T-helper 22 cell (primary cell): ENCODE measurements around the gene SHC3.
"Not testable (repeated sequence)": the region's sequence is repeated elsewhere in the genome, so short reads cannot be mapped to it uniquely, and the experiment has no call there.

Experiments used
- DNase-seq: peaks from one replicate; pipeline ENCODE4 v3.0.0-alpha.2; 2020; ENCODE audit warnings: low read depth

The SHC3 gene, protein sequence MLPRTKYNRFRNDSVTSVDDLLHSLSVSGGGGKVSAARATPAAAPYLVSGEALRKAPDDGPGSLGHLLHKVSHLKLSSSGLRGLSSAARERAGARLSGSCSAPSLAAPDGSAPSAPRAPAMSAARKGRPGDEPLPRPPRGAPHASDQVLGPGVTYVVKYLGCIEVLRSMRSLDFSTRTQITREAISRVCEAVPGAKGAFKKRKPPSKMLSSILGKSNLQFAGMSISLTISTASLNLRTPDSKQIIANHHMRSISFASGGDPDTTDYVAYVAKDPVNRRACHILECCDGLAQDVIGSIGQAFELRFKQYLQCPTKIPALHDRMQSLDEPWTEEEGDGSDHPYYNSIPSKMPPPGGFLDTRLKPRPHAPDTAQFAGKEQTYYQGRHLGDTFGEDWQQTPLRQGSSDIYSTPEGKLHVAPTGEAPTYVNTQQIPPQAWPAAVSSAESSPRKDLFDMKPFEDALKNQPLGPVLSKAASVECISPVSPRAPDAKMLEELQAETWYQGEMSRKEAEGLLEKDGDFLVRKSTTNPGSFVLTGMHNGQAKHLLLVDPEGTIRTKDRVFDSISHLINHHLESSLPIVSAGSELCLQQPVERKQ

DNA sequence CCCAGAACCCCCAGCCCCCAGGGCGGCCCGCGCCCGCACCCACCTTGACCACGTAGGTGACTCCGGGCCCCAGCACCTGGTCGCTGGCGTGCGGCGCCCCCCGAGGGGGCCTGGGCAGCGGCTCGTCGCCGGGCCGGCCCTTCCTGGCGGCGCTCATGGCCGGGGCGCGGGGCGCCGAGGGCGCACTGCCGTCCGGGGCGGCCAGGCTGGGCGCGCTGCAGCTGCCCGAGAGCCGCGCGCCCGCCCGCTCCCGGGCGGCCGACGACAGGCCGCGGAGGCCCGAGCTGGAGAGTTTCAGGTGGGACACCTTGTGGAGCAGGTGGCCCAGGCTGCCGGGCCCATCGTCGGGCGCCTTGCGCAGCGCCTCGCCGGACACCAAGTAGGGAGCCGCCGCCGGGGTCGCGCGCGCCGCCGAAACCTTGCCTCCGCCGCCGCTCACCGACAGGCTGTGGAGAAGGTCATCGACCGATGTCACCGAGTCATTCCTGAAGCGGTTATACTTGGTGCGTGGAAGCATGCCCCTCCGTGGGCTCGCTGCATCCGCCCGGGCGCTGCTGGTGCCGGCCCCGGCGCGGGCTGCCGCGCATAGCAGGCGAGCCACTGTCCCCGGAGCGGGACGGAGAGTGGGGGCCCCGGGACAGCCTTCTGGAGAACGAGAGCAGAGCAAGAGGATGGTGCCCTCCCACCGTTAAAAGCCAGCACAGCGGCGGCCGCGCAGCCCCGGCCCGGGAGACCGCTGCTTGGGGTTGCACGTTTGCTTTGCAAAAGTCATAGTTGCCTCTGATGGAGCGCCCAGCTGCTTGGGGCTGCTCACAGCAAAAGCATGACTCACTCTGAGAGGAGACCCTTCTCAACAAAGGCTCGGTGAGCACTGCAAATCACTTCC, at the start of gene SHC3:
SHC3 (minus strand) TSS at position 875 of the 886 bp plus-strand sequence; CDS start at position 517, 358 bp downstream.
- DNase-seq = no peak

DNA sequence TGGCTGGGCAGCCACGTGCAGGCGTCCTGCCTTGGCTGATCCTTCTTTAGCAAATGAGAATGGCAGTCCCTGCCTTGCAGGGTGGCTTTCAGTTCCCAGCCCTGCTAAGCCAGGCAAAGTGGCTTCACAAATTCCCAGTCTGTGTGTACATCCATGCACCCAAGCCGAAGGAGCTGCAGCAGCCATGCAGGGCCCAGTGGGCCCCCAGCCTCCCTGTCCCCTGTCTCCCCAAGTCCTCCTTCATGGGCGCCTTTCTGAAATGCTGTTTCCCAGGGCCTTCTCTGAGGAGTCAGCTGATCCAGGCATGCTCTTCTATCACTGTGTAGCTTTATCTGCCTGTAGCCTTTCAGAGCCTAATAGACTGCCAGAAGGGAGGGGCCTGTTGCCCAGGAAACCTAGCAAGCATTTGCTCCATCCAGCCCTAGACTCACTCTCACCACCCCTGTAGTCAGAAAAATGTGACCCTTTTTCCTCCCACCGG, 47.4 kb upstream of the SHC3 start:
- DNase-seq = no peak

DNA sequence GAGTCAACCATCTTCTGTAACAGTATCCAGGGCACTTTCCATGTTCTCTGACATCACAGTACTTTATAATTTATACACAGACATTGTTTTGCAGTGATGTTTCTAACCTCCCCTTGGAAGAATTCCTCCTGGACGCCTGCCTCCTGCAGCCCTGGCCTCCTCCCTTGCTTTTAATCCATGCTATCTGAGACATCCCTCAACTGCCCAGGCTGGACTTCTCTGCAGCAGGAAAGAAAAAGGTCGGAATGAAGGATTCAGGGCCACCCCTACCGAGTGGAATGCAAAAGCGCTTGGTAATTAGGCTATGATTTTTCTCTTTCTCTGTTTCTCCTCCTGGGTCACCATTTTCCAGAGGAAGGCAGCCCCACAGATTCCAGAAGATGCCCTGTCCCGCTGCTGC, 47.0 kb upstream of the SHC3 start:
- DNase-seq = no peak

DNA sequence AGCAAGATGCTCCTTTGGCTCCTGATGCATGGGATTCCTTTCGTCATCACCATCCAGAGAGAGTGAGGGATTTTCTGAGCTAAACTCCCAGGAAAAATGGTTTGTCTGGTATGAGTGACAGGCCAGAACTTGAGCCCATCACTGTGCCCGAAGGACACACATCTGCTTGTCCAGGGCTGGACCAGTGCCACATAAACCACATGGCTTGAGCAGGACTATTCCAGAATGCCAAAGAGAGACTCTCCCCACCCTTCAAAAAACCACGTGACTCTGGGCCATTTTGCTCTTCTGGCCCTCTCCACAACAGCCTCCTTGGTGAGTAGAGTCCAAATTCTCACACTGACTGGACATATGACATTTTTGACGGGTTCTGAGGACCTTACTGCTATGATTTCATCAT, 46.4 kb upstream of the SHC3 start:
- DNase-seq = no peak

DNA sequence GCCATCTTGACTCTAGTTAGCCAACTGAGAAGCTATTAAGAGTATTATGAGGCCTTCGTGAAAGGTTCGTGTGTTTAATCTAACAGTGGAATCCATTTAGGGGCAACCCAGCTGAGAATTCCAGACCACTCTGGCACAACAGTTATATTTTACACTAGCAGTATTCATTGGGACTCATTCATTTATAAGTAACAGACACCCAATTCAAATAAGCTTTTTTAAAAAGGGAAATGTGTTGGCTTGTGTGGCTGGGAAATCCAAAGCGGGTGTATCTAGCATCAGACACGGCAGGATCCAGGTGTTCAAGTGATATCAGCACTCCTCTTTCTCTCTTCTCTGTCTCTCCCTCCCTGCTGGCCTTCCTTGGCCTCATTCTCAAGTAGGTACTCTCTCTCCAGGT, 46.0 kb upstream of the SHC3 start:
- no peak for DNase-seq

DNA sequence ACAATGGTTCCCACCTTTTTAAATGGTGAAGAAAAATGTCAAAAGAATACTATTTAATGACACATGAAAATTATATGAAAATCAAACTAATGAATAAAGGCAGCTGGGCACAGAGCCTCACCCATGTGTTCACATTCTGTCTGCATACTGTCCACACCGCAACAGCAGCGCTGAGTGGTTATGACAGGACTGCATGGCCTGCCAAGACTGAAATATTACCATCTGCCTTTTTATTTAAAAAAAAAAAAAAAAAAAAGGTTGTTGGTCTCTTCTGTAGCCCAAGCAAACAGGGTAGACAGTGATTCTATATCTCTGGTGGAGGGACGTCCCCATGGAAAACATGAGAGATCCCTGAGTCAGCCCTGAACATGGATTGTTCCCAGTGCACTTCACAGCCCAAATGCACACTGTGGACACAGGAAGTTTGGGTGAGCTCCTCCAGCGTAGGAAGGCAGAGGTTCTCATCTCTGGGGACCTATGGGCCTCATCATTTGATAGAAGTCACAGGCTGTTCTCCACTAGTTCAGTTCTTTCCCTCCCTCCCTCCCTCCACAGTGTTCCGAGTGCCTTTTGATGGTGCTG, 44.9 kb upstream of the SHC3 start:
- no peak for DNase-seq

DNA sequence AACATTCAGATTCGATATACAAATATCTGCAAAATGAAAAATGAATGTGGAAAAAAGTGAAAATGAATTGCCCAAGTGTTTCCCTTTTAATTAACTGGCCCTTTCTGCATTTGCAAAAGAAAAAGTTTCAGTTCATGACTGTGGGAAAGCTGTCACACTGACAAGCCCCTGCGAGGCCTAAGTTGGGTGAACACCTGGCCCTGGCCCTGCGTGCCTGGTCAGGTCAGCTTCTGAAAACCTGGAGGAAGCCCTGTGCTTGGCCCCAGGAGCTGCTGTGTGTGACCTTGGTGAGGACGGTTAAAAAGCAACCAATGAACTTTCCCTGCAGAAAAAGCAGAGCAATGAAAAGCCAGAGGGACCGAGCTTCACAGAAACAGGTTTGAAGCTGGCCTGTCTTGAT, 41.0 kb upstream of the SHC3 start:
- no peak for DNase-seq

DNA sequence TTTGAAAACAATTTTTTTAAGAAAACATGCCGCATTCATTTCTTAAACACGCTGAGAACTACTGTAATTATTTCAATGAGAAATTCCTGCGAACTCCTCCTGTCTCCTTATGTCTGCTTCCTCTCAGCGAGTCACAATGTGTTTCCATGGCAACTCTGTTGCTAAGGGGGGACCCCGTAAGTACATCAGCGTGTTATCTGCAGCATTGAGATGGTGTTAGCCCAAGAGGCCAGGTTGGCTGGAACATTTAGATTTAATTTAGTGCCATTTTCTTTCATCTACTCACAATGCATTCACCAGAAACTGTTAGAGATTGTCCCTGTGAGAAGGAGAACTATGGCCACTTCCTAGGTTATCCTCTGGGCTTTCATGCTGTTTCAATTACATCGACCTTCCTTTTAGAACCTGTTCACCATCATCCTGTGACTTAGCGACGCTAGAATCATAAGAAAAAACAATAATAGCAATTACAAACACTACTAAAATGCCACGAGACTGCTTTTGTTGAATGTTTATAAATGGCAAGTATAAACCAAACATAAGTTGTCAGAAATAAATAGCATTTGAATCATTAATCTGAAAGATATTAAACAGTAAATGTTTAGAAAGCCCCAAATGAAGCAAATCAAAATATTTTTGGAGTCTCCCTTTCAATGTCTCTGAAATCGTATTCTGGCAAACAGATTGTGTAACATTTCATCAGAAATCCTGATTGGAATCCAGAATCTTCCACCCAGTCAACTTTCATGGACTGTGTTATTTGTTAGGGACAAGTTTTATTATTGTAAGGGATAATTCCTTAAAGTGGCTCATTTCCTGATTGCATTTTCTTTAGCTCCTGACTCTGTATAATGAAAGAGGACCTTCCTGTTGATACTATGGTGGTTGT, 39.7 kb upstream of the SHC3 start:
- DNase-seq = no peak

DNA sequence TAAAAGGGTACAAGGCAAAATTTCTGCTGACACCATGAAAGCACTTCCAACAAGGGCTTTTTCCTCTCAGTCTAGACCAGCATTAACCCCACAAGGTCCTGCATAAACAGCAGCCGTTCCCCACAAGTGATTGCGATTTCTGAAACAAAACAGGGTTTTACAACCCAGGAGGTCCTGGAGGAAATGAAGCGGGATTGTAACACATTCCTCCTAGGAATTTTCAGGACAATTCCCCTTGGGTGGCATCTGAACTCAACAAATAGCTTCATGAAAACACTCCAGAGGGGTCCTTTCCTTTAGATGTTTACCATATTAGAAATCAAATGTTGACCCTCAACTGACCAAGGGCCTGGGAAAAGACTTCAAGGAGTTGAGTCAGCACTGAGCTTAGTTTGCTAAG, 36.7 kb upstream of the SHC3 start:
- no peak for DNase-seq

DNA sequence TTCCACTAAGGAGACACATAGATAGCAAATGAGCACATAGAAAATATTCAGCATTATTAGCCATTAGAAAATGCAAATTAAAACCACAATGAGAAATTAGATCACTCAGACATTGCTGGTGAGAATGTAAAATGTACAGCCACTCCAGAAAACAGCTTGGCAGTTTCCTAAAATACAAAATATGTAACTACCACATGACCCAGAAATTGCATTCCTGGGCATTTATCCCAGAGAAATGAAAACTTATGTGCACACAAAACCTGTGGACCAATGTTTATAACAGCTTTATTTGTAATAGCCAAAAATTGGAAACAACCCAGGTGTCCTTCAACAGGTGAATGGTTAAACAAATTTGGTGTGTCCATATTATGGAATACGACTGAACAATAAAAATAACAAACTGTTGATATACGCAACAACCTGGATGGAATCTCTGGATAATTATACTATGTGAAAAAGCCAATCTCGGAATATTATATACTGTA, 34.8 kb upstream of the SHC3 start:
- no peak for DNase-seq

DNA sequence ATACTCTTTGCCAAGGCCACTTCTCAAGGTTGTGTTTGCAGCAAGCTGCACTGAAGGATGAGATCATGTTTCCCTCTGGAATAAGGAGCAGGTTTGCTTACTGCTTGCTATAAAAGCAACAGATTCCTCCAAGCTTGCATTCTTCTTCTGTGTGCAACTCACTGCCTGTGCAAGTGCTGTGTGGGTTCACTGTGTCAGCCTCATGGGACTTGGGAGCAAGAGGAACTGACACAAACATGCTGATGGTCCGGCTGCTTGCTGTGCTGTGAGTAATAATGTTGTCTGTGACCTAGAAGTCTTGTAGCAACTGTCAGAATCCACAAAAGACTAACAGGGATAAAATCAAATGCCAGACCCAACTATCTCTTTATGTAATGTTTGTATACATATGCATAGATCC, 33.6 kb upstream of the SHC3 start:
- no peak for DNase-seq

DNA sequence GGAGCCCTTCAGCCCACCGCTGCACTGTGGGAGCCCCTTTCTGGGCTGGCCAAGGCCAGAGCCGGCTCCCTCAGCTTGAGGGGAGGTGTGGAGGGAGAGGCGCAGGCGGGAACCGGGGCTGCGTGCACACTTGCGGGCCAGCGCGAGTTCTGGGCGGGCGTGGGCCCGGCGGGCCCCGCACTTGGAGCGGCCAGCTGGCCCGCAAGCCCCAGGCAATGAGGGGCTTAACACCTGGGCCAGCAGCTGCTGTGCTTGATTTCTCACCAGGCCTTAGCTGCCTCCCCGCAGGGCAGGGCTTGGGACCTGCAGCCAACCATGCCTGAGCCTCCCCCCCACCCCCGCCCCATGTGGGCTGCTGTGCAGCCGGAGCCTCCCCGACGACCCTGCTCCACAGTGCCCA, 30.7 kb upstream of the SHC3 start:
- not testable (repeated sequence) for DNase-seq

DNA sequence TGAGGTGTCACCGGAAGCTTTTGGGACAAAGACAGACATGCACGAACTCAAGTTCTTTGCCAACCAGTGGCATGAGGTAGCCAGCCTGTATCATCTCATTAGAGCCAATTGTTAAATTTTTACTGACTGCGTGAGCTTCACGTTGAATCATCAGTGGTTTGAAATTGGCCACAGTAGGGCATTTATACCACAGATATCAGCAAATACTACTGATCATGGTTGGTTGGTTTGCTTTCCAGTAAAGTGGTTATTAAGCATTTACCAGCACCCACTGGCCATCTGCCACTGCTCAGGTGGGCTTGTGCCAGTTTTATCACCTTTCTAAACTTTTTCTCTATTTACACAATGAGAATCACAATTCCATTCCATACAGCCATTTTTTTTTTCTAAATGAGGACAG, 28.4 kb upstream of the SHC3 start:
- DNase-seq = no peak

DNA sequence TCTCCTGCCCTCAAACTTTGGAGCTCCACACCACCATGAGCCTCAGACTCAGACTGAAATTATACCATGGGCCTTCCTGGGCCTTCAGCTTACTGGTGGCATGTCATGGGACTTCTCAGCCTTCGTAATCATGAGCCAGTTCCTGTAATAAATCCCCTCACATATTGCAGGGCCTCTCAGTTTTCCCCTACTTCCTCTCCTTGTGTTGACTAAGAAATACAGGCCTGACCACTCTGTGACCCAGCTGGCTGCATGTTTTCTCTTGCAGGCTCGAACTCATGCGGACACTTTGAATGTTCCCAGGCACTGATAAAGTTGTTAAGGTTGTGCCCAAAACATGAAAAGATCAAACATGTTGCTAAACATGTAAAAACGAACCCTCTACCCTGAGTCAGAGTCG, 26.2 kb upstream of the SHC3 start:
- DNase-seq = no peak

DNA sequence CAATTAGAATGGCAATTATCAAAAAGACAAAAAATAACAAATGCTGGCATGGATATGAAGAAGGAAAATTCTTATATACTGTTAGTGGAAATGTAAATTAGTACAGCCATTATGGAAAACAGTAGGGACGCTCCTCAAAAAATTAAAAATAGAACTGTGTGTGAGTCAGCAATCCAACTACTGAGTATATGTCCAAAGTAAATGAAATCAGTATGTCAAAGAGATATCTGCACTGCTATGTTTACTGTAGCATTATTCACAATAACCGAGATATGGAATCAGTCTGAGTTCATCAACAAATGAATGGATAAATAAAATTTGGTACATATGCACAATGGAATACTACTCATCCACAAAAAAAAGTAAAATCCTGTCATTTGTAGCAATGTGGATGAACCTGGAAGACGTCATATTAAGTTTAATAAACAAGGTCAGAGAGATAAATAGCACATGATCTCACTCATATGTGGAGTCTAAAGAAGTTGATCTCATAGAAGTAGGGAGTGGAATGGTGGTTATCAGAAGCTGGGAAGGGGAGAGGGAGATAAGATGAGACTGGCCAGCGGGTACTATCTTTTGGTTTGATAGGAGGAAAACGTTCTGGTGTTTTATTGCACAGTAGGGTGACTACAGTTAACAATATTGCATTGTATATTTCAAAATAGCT, 16.6 kb upstream of the SHC3 start:
- DNase-seq = no peak

DNA sequence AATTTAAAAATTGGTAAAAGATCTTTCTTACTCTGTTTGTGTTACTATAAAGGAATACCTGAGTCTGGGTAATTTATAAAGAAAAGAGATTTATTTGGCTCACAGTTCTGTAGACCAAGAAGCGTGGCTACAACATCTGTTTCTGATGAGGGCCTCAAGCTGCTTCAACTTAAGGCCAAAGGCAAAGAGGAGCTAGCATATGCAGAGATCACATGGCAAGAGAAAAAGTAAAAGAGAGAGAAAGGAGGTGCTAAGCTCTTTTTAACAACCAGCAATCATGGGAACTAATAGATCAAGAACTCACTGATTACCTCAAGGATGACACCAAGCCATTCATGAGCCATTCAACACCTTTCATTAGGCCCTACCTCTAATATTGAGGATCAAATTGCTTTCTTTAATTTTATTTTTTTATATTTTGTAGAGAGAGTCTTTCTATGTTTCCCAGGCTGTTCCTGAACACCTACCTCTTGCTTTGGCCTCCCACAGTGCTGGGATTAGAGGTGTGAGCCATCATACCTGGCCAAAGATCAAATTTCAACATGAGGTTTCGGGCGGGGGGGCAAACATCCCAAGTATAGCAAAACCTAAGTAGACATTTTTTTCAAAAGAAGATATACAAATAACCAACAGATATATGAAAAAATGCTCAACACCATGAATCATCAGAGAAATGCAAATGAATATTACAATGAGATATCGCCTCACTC, 16.0 kb upstream of the SHC3 start:
- no peak for DNase-seq

DNA sequence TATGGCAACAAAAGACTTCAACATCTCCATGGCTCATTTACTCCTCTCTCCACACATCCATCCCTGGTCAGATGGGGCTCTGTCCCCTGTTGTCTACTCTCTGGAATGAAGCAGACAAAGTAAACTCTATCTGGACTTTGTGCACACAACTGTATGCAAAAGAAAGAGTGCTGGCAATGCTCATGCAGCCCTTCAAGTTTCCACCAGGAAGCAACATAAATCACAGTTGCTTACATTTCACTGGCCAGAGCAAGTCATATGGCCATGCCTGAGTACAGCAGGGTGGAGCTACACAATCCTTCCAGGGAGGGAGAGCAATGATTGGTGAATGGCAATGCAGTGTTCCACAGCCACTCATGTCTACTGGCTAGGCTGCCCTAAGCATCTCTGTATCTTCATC, 12.4 kb upstream of the SHC3 start:
- no peak for DNase-seq

DNA sequence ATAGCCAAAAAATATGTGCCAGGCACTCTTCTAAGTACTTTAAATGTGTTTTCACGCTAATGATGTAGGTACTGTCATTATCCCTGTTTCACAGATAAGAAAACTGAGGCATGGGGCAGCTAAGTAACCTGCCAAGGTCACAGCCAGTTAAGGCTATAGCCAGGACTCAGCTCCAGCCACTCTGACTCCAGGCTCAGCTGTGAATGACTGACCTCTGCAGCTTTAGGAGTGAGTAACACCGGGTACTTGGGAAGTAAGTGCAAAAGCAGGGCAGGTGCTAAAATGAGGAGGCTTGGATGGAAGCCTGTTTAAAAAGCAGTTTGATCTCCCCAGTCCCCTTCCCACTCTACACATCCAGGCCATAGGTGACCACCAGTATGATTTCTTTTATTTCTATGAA, 10.6 kb upstream of the SHC3 start:
- DNase-seq = no peak

DNA sequence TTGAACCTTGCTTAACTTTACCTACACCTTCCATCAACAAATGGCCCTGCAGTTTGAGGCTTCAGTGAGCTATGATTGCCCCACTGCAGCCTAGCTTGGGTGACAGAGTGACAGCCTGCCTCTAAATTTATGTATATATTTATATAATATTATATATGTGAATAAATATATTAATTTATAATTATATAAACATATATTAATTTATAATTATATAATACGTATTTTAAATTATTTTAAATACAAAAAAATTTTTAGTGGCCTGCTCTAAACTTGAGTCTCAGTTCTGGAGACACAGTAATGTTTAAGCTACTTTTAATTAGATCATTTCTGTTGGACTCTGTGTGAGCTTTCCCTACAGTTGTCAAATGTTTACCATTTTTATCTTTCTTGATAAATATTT, 9.3 kb upstream of the SHC3 start:
- DNase-seq = no peak

DNA sequence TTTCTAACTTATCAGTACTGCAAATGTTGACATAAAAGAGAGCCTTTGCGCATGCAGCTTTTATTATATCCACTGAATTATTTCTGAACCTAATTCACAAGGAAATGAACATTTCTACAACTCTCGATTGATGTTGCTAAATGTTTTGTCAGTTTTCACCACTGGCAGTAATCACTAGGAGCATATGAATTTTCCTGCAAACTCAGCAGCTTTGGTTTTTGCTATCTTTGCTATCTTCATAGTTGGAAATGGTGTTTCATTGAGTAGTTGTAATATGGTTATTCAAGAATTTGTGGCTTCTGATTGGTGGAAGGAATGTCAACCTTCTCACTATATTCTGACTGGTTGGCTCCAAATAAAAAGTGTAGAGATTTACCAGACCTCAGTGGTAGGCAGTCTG, 8.9 kb upstream of the SHC3 start:
- DNase-seq = no peak
